Measurements from ENCODE around the gene FUT7.

Gene FUT7

DNA sequence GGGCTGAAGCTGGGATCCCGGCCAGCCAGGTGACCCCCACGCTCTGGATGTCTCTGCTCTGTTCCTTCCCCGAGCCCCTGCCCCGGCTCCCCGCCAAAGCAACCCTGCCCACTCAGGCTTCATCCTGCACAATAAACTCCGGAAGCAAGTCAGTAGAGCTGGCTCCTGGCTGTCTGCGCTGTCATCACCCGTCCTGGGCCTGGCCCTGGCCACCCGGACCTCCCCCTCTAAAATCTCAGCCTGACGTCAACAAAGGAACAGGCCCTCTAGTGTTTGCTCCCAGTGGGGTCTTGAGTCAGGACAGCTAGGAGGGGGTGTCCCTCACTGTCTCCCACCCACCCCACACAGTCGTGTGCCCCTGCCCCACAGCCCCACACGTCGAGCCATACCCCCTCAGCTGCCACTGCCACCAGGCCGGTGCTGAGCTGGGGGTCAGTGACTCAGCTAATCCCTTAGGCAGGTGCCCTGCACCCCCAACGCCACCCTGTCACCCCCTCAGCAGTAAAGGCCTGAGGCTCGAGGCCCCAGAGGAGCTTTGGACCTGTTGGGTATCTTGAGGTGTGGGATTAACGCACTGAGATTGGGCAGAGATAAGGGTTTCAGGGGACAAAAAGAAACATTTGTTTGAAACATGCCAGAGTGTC, 50.2 kb downstream of the FUT7 start:
- DNase-seq, result no peak

DNA sequence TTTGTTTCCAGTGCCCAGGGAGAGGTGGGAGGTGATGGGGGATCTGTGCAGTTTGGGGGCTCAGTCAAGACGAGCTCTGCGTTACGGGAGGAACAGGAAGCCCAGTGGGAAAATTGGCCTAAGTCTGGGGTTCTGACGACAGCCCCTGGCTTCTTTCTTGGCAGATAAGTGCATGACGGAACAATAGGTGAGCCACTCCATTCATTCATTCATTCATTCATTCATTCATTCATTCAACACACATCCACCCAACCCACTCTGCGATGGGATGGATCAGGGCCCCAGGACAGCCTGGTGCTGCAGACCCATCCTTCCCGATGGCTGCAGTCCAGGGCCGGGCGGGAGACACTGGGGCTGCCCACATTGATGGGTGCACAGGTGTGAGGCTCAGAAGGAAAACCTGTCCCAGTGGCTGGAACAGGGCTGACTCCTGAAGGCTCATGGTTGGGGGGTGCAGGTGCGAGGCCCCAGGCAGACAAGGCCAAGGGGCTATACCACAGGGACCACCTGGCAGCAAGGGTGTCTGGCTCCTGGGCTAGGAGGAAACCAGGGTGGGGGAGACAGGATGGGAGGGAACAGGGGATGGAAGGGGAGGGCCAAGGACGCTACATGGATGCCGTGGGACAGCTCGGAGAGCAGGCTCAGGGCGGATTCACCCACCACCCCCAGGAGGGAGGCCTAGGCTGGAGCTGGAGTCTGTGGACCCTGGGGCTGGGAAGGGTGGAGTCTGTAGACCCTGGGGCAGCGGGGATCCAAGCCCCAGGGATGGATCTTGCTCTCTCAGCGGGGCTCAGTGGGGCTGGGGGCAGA, 51.0 kb downstream of the FUT7 start:
- no peak for DNase-seq

All from NCI-H524 (cell line).